T follicular helper cell (primary cell): ENCODE results near the gene EFCAB9.

Experiments used
- DNase-seq: peaks from one replicate; pipeline ENCODE4 v3.0.0-alpha.2; 2020; ENCODE audit warnings: low read depth

The EFCAB9 gene

DNA sequence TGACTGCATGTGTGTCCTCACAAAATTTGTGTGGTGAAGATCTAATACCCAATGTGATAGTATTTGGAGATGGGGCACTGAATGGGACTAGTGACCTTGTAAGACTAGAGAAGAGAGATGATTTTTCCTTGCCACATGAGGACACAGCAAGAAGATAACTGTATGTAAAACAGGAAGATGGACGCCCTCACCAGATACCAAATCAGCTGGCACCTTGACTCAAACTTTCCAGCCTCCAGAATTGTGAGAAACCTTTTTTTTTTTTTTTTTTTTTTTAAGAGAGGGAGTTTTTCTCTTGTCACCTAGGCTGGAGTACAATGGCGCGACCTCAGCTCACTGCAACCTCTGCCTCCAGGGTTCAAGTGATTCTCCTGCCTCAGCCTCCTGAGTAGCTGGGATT, 49.3 kb downstream of the EFCAB9 start:
- no peak for DNase-seq

GRCh38 chr5:172245046-172245445, 51.1 kb downstream of the EFCAB9 start:
- no peak for DNase-seq

- no peak for DNase-seq
These were observed 51.7 kb downstream of the EFCAB9 start for GRCh38 chr5:172245703-172246125.

GRCh38 chr5:172248637-172249036, 54.7 kb downstream of the EFCAB9 start:
- DNase-seq, result no peak

GRCh38 chr5:172251419-172251818, 57.4 kb downstream of the EFCAB9 start:
- DNase-seq, result no peak

- DNase-seq, result no peak
These were observed 58.5 kb downstream of the EFCAB9 start for GRCh38 chr5:172252501-172252900.
